Mesothelial cell of epicardium (in vitro differentiated cells): ENCODE data around the gene UBR4. TPM values are rescaled to one million over a fixed set of nuclear protein-coding genes. Genes with fewer than 3 reads are reported as not detected.
A peak's percentile ranks its signal among the peaks of the same experiment; 100 is the strongest.

Experiments used
- DNase-seq, 2 experiments: peaks; one replicate each; pipeline ENCODE4 v3.0.0; 2021; ENCODE audit warnings: low spot score in 2 of 2; ENCODE audit not compliant: unreplicated experiment in 2 of 2
- H3K27ac Mint-ChIP-seq: 2 replicates; pipeline ENCODE4 v1.8.0; 2021; ENCODE audit warnings: mixed read lengths
- H3K27me3 Mint-ChIP-seq: 2 replicates; pipeline ENCODE4 v1.8.0; 2021; ENCODE audit warnings: low read depth, mixed read lengths
- H3K36me3 Mint-ChIP-seq: 2 replicates; pipeline ENCODE4 v1.8.0; 2021; ENCODE audit warnings: mixed read lengths
- H3K4me1 Mint-ChIP-seq: 2 replicates; pipeline ENCODE4 v1.8.0; 2021; ENCODE audit warnings: mixed read lengths
- H3K4me3 Mint-ChIP-seq: 2 replicates; pipeline ENCODE4 v1.8.0; 2021; ENCODE audit warnings: mild to moderate bottlenecking, moderate library complexity, mixed read lengths
- H3K9me3 Mint-ChIP-seq: 2 replicates; pipeline ENCODE4 v1.8.0; 2021; ENCODE audit warnings: mixed read lengths
- total RNA-seq: library from RNA; stranded (reverse); gene quantifications from 3 replicates; pipeline ENCODE4 v1.2.1, GENCODE V29; 2021
- TF ChIP-seq, protein P1 (sequence below): fragments of 200-600 bp; sonication (generic); IDR thresholded peaks from one replicate; pipeline ENCODE4 v1.5.0; 2021; ENCODE audit warnings: antibody characterized with exemption; ENCODE audit not compliant: unreplicated experiment

The UBR4 gene
- total RNA-seq, 1 donor from 2014 or later: 222 TPM

DNA sequence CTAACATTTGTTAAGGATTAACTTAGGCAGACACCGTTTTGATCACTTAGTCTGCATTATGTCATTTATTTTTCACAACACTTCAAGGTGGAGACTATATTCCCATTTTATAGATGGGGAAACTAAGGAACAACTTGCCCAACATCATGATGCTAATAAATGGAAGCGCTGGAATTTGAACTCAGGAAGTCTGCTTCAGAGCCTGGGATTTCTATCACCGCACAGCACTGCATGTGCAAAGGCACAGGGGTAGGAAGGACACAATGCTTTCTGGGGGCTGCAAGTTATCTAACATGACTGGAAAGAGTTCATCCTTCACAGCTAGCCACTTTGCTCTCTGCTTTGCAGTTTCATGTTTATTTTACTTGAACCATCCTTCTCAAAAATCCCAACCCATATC is 100.5 kb downstream of the UBR4 start:
- no peak overlapping the region for H3K4me3 Mint-ChIP-seq
- DNase-seq: no peak
- H3K27me3 Mint-ChIP-seq: no peaks in the 10 kb centered on the region
- no peaks in the 10 kb centered on the region for H3K9me3 Mint-ChIP-seq
- peaks cover 36% of the 10 kb centered on the region for H3K36me3 Mint-ChIP-seq
- TF ChIP-seq, protein P1, sequence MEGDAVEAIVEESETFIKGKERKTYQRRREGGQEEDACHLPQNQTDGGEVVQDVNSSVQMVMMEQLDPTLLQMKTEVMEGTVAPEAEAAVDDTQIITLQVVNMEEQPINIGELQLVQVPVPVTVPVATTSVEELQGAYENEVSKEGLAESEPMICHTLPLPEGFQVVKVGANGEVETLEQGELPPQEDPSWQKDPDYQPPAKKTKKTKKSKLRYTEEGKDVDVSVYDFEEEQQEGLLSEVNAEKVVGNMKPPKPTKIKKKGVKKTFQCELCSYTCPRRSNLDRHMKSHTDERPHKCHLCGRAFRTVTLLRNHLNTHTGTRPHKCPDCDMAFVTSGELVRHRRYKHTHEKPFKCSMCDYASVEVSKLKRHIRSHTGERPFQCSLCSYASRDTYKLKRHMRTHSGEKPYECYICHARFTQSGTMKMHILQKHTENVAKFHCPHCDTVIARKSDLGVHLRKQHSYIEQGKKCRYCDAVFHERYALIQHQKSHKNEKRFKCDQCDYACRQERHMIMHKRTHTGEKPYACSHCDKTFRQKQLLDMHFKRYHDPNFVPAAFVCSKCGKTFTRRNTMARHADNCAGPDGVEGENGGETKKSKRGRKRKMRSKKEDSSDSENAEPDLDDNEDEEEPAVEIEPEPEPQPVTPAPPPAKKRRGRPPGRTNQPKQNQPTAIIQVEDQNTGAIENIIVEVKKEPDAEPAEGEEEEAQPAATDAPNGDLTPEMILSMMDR: no peak
- no peaks in the 10 kb centered on the region for H3K4me1 Mint-ChIP-seq
- H3K27ac Mint-ChIP-seq: no peak overlapping the region

DNA sequence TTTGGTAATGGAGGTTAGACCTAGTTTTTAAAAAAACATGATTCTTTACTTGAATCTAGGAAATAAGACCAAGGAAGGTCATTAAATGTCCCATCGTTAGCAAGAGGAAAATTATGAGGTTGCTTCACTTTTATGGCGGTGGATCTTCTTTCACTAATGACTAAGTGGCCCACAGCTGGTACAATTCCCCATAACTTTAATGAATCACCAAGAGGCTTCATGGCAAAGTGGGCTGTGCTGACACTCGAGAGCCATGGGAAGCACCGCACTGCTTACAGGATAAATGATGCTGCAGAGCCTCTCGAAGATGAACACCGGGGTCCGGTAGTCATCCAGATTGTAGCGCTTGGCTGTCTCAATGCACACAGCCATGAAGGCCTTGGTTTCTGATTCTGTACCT is 108.8 kb downstream of the UBR4 start:
- no peaks in the 10 kb centered on the region for H3K27me3 Mint-ChIP-seq
- no peak overlapping the region for H3K4me3 Mint-ChIP-seq
- H3K36me3 Mint-ChIP-seq: peaks cover 27% of the 10 kb centered on the region
- H3K27ac Mint-ChIP-seq: no peak overlapping the region
- no peaks in the 10 kb centered on the region for H3K9me3 Mint-ChIP-seq
- DNase-seq: no peak
- TF ChIP-seq, protein P1: no peak
- H3K4me1 Mint-ChIP-seq: no peaks in the 10 kb centered on the region

DNA sequence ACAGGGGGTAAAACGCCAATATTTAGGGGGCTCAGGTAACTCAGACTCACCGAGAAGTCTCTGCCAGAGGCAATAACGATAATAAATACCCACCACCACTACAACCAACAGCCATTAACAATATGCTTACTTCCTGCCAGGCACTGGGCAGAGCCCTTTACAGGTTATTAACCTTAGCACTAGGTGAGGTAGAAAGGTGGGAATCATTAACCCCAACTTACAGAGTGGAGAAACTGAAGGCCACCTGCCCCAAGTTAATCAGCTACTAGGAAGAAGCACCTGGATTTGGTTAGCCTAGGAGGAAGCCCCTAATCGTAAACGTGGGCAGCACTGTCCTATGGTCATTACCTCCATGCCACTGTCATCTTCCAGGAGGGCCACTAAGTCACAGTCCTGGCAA is 110.0 kb downstream of the UBR4 start:
- Mint-ChIP-seq H3K4me3 (no peak overlapping the region), H3K9me3 (no peaks in the 10 kb centered on the region), H3K4me1 (no peaks in the 10 kb centered on the region), H3K27ac (no peak overlapping the region), H3K27me3 (no peaks in the 10 kb centered on the region), H3K36me3 (peaks cover 31% of the 10 kb centered on the region)
- DNase-seq: no peak
- TF ChIP-seq, protein P1: no peak

DNA sequence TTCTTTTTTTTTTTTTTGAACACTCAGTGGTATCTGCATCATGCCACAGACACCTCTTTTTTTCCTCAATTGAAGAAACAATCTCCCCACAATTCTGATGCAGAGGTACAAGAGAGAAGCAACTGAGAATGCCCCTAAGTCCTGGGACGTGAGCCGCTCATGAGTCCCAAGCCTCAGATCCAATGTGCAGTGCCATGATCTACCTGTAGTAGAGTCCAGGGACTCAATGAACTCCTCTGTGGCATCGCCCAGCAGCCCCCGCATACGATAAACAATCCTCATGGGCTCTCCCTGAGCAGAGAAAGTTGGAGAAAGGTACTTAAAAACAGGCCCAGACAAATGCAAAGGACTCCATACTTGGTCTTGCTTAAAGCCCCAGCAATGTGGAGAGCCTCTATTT is 113.1 kb downstream of the UBR4 start:
- H3K9me3 Mint-ChIP-seq: no peaks in the 10 kb centered on the region
- no peak for DNase-seq
- peaks cover 31% of the 10 kb centered on the region for H3K36me3 Mint-ChIP-seq
- H3K4me1 Mint-ChIP-seq: peaks cover under 1% of the 10 kb centered on the region
- no peak overlapping the region for H3K27ac Mint-ChIP-seq
- TF ChIP-seq, protein P1: no peak
- H3K4me3 Mint-ChIP-seq: no peak overlapping the region
- H3K27me3 Mint-ChIP-seq: no peaks in the 10 kb centered on the region

DNA sequence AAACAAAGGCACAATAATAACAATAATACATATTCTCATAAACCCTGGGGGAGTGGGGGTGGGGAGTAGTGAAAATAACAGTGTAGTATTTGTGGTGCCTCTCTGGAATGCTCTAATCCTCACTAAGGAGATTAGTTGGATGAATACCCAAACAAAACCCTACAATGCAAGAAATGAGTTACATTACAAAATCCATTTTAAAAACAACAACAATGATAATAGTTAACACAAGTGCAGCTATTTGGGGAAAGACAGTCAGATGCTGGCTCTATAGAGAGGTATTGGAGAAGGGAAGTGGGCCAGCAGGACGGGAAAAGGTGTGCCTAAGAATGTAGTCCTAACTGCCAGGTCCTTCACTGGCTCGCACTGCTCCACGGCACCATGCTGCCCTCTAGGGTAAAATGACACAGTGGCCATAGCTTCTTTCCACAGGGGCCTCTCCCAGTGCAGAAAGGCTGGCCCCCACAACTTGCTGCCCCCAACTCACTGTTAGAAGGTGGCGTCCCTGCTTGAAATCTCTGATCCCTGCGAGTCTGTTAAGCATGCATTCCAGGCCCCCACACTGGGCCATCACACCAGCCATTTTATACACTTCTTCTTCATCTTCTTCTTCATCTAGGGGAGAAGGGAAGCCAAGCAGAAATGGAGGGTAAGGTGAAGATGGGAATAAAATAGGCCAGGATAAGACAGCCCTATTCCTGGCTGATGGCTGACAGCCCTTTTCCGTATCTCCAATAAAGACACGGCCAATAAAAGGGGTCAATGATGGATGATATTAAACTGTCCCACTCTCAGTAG is 113.8 kb downstream of the UBR4 start:
- H3K4me1 Mint-ChIP-seq: peaks cover 3% of the 10 kb centered on the region
- TF ChIP-seq, protein P1: peak; percentile 27
- peaks cover 35% of the 10 kb centered on the region for H3K36me3 Mint-ChIP-seq
- no peak for DNase-seq
- no peak overlapping the region for H3K4me3 Mint-ChIP-seq
- H3K27me3 Mint-ChIP-seq: no peaks in the 10 kb centered on the region
- H3K9me3 Mint-ChIP-seq: no peaks in the 10 kb centered on the region
- no peak overlapping the region for H3K27ac Mint-ChIP-seq
